ENCODE data around the gene FAM221A.

The FAM221A gene

DNA sequence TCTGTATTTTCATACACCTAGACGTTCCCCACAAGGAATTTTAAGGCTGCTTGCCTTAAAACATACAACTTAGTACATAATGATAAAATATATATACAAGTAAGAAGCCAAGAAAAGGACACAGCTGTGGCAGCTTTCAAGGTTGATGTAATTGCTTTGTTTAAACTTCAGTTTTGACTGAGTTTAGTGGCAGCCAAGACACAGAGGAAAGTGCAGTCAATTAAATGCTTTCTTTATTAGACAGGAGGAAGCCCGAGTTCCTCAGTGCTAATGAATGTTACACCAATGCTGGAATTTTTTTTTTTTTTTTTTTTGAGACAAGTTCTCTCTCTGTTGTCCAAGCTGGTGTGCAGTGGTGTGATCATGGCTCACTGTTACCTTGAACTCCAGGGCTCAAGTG is 18.8 kb downstream of the FAM221A start:
- in situ Hi-C loops (cut with HindIII; ENCODE audit: low sequenced_read_pairs) = no loop called here

DNA sequence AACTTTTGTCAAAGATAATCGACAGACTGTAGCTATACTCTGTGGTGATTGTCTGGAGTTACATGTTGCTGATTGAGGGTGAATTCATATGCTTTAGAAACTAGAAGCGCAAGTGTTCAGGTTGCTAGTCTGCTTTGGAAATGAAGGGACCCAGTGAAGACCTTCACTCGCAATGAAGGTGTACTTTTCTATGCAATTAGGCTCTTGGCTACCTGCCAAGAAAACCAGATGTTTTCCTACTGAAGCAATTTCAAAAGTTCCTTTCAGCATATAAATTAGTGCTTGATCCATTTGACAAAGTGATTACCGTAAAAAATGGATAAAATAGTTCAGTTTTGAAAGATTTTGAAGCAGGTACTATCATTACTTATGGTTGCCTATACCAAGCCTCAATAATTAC is 20.0 kb downstream of the FAM221A start:
- in situ Hi-C loops (cut with HindIII; ENCODE audit: low sequenced_read_pairs) = loop anchor here (25.0 kb wide), 1 partner anchor 438 kb away; no protein-coding TSS in a partner anchor

DNA sequence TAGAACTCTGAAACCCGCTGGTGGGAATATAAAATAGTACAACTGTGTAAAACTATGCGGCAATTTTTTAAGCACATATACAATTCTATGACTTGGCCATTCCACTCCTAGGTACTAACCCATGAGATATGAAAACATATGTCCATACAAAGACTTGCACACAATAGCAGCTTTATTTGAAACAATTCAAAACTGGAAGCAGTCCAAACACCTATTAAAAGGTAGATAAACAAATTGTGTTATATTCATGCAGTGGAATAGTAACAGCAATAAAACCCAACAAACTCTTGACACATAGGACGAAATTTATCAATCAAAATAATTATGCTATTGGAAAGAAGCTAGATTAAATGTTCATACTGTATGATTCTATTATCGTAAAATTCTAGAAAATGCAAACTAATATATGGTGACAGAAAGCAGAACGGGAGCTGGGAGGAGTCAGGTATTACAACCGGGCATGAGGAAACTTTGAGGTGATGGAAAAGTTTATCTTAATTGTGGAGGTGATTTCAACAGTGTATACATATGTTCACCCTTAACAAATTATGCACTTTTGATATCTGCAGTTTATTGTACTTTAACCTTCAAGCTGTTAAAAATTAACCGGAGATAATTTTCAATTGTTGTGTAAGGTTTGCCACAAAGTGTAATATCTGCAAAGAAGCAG is 29.2 kb downstream of the FAM221A start:
- in situ Hi-C loops (cut with HindIII; ENCODE audit: low sequenced_read_pairs) = loop anchor here (25.0 kb wide), 1 partner anchor 447 kb away; no protein-coding TSS in a partner anchor

DNA sequence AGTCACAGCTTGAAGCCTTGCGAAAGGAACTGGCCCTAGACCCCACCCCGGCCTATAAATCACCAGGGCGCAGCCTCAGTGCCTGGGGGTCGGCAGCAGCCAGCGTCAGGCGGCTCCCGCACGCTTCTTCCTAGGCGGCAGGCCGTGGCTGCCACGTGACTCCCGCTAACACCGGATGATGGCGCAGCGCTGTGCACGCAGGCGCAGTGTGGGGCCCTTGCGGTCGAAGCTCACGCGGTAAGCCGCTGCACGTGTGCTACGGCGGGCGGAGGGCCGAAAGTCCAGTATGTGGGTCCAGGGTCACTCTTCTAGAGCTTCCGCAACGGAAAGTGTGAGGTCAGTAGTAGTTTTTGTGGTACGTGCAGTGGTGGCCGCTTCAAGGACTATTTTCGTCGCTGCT is 30.0 kb downstream of the FAM221A start, which contains the start of gene STK31:
Gene STK31, plus strand, starts transcription at position 220 of the 400 bp plus-strand sequence. Its CDS starts 67 bp downstream, at position 287.
- in situ Hi-C loops (cut with HindIII; ENCODE audit: low sequenced_read_pairs) = loop anchor here (10.0 to 25.0 kb wide), 2 partner anchors 355 to 448 kb away; no protein-coding TSS in a partner anchor

- in situ Hi-C loops (cut with HindIII; ENCODE audit: low sequenced_read_pairs) = loop anchor here (10.0 to 25.0 kb wide), 2 partner anchors 358 to 450 kb away; no protein-coding TSS in a partner anchor
Measured at GRCh38 chr7:23712368-23713284, 32.6 kb downstream of the FAM221A start.

- in situ Hi-C loops (cut with HindIII; ENCODE audit: low sequenced_read_pairs) = loop anchor here (10.0 to 25.0 kb wide), 2 partner anchors 359 to 451 kb away; no protein-coding TSS in a partner anchor
Measured at GRCh38 chr7:23713285-23714149, 33.5 kb downstream of the FAM221A start.

DNA sequence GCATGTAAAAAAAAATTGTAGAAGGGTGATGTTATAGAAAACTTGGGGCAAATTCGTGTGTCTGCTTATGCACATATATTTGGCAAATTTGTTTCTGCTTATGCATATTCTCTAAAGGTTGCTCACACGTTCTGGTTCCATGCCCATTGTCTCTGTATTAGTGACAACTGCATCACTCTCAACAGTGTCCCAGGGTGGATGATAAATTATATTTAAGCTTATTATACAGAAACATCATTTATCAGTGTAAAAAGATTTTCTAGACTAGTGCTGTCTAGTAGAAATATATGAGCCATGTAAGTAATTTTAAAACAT is 34.1 kb downstream of the FAM221A start:
- in situ Hi-C loops (cut with HindIII; ENCODE audit: low sequenced_read_pairs) = loop anchor here (10.0 to 25.0 kb wide), 2 partner anchors 359 to 452 kb away; no protein-coding TSS in a partner anchor

DNA sequence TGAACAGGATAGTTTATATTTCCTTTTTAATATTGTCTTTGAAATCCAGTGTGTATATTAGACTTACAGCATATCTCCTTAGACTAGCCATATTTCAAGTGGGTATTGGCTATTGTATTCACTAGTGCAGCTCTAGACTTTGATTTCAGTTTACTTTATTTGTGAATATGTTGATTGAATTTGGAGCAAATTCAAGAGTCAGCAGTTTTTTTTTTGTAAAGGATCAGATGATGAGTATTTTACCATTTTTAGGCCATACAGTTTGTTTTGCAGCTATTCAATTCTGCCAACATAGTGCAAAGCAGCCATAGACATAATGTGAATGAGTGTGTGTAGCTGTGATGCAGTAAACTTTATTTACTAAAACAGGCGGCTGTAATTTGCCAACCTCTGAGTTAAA is 34.6 kb downstream of the FAM221A start:
- in situ Hi-C loops (cut with HindIII; ENCODE audit: low sequenced_read_pairs) = loop anchor here (10.0 to 25.0 kb wide), 2 partner anchors 360 to 452 kb away; no protein-coding TSS in a partner anchor

- in situ Hi-C loops (cut with HindIII; ENCODE audit: low sequenced_read_pairs) = loop anchor here (10.0 to 25.0 kb wide), 2 partner anchors 360 to 453 kb away; no protein-coding TSS in a partner anchor
Measured at GRCh38 chr7:23715099-23715498, 35.1 kb downstream of the FAM221A start.

GRCh38 chr7:23717788-23718187 is 37.8 kb downstream of the FAM221A start:
- in situ Hi-C loops (cut with HindIII; ENCODE audit: low sequenced_read_pairs) = loop anchor here (10.0 to 25.0 kb wide), 2 partner anchors 363 to 455 kb away; no protein-coding TSS in a partner anchor

- in situ Hi-C loops (cut with HindIII; ENCODE audit: low sequenced_read_pairs) = loop anchor here (25.0 kb wide), 1 partner anchor 459 kb away; no protein-coding TSS in a partner anchor
Measured at GRCh38 chr7:23721456-23721855, 41.5 kb downstream of the FAM221A start.

DNA sequence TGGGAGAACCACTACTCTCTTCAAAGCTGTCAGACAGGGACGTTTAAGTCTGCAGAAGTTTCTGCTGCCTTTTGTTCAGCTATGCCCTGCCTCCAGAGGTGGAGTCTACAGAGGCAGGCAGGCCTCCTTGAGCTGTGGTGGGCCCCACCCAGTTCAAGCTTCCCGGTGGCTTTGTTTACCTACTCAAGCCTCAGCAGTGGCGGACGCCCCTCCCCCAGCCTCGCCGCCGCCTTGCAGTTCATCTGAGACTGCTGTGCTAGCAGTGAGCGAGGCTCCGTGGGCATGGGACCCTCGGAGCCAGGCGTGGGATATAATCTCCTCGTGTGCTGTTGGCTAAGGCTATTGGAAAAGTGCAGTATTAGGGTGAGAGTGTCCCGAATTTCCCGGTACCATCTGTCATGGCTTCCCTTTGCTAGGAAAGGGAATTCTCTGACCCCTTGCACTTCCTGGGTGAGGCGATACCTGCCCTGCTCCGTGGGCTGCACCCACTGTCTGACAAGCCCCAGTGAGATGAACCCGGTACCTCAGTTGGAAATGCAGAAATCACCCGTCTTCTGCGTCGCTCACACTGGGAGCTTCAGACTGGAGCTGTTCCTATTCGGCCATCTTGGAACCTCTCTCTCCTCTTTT is 42.7 kb downstream of the FAM221A start:
- in situ Hi-C loops (cut with HindIII; ENCODE audit: low sequenced_read_pairs) = loop anchor here (25.0 kb wide), 1 partner anchor 460 kb away; no protein-coding TSS in a partner anchor

DNA sequence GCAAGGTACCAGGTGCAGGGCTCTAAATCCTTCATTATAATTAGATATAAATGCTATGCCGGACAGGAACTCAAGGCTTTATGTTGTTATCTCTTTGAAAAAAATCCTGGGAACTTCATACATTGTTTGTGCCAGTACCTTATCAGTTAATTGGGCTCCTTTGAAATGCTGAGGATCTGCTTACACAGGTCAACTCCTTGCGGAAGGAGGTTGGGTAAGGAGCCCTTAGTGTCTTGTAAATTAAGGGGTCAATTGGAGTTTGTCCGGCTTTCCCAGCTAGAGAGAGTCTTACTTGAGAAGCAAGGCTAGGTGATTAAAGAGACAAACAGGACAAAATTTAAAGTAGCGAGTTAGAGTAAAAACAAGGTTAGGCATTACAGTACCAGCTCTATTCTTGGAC is 44.1 kb downstream of the FAM221A start:
- in situ Hi-C loops (cut with HindIII; ENCODE audit: low sequenced_read_pairs) = loop anchor here (25.0 kb wide), 1 partner anchor 462 kb away; no protein-coding TSS in a partner anchor

DNA sequence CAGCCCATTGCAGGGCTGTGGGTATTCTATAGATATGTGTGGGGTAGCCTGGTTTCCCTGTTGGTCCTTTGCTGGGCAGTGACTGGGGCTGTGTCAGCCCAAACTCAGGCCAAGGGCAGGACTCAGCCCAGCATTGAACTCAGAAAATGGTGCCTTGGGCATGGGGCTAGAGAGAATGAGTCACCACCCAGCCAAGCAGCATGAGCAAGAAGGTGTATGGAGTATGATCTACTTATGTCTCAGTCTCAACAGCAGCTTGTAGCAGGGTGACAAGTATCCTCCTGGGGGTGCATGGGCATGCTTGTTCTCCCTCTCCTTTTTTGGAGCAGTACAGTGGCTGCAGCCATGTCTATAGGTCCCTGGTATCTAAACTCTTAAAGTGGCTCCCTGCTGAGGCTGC is 62.1 kb downstream of the FAM221A start:
- in situ Hi-C loops (cut with HindIII; ENCODE audit: low sequenced_read_pairs) = no loop called here

DNA sequence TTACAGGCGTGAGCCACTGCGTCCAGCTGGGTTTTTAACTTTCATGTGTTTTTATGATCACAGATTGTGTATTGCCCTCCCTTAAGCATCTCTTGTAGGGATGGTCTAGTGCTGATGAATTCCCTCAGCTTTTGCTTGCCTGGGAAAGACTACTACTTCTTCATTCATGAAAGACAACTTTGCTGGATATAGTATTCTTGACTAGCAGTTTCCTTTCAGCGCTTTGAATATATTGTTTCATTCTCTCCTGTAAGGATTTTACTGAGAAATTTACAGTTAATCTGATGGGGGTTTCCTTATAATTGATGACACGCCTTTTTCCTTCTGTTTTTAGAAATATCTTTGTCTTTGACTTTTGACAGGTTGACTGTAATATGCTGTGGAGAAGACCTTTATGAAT is 63.2 kb downstream of the FAM221A start:
- in situ Hi-C loops (cut with HindIII; ENCODE audit: low sequenced_read_pairs) = no loop called here

GRCh38 chr7:23746629-23747028 is 66.6 kb downstream of the FAM221A start:
- in situ Hi-C loops (cut with HindIII; ENCODE audit: low sequenced_read_pairs) = no loop called here

DNA sequence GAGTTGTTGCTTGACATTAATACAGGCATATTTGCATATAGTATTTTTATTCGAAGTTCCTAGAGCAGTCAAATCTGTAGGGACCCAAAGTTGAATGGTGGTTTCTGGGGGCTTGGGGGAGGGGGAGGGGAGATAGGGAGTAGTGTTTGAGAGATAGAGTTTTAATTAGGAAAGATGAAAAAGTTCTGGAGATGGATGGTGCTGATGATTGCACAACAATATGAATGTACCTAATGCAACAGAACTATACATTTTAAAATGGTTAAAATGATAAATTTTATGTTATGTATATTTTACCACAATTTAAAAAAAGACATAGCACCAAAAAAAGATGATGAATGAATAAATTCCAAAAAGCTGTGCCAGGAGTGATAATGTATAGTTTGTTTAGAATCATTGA is 71.9 kb downstream of the FAM221A start:
- in situ Hi-C loops (cut with HindIII; ENCODE audit: low sequenced_read_pairs) = no loop called here
